Effector CD4-positive, alpha-beta T cell (primary cell): ENCODE results near the gene CALB2.
"Not testable (repeated sequence)": the region's sequence is repeated elsewhere in the genome, so short reads cannot be mapped to it uniquely, and the experiment has no call there.

Experiments used
- DNase-seq: peaks from one replicate; pipeline ENCODE4 v3.0.0-alpha.2; 2020

Gene CALB2

GRCh38 chr16:71352963-71353460 lies 5.5 kb upstream of the CALB2 start:
- DNase-seq: no peak

- DNase-seq: no peak
These were observed 4.8 kb upstream of the CALB2 start for GRCh38 chr16:71353736-71354135.

GRCh38 chr16:71354156-71354555 lies 4.4 kb upstream of the CALB2 start:
- no peak for DNase-seq

GRCh38 chr16:71356051-71356740 lies 2.3 kb upstream of the CALB2 start:
- DNase-seq: no peak

GRCh38 chr16:71356936-71357335 lies 1.6 kb upstream of the CALB2 start:
- DNase-seq: not testable (repeated sequence)

GRCh38 chr16:71357681-71358080 lies 842 bp upstream of the CALB2 start:
- DNase-seq: no peak

- no peak for DNase-seq
These were observed 908 bp downstream of the CALB2 start for GRCh38 chr16:71359431-71359830.

- DNase-seq: no peak
These were observed 1.9 kb downstream of the CALB2 start for GRCh38 chr16:71360378-71360777.

- no peak for DNase-seq
These were observed 5.7 kb downstream of the CALB2 start for GRCh38 chr16:71364133-71364681.

- DNase-seq: no peak
These were observed 6.5 kb downstream of the CALB2 start for GRCh38 chr16:71365021-71365420.

GRCh38 chr16:71367241-71367976 lies 8.9 kb downstream of the CALB2 start:
- no peak for DNase-seq

- no peak for DNase-seq
These were observed 10.4 kb downstream of the CALB2 start for GRCh38 chr16:71368958-71369357.

GRCh38 chr16:71369494-71369893 lies 11.0 kb downstream of the CALB2 start:
- DNase-seq: no peak

- no peak for DNase-seq
These were observed 12.7 kb downstream of the CALB2 start for GRCh38 chr16:71371237-71371636.

GRCh38 chr16:71373073-71373472 lies 14.6 kb downstream of the CALB2 start:
- DNase-seq: no peak

- no peak for DNase-seq
These were observed 18.1 kb downstream of the CALB2 start for GRCh38 chr16:71376465-71377157.

- no peak for DNase-seq
These were observed 21.2 kb downstream of the CALB2 start for GRCh38 chr16:71379711-71380110.

- DNase-seq: no peak
These were observed 22.3 kb downstream of the CALB2 start for GRCh38 chr16:71380831-71381230.

- DNase-seq: no peak
These were observed 24.7 kb downstream of the CALB2 start for GRCh38 chr16:71383054-71383773.

- no peak for DNase-seq
These were observed 25.7 kb downstream of the CALB2 start for GRCh38 chr16:71384073-71384724.

GRCh38 chr16:71387045-71387871 lies 28.7 kb downstream of the CALB2 start:
- DNase-seq: no peak
